ENCODE measurements around the gene ASIC3.
"Not testable (repeated sequence)": the region's sequence is repeated elsewhere in the genome, so short reads cannot be mapped to it uniquely, and the experiment has no call there.

Gene ASIC3

DNA sequence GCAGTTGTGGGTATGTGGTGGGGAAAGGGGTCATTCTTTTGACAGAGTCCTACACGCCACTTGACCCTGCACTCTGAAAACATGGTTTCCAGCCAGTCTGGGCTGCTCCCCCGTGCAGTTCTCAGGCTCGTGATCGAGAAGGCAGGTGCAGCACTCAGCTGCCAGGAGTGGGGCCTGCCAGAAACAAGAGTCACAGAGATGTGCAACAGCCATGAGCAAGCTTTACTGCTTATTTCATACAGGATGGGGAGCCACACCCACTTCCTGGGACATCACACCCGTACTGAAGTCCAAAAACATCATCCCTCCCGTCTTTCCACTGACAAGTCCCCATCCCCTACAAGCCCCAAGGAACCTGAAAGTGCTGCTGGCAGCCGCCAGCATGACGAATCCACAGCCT lies 33.4 kb upstream of the ASIC3 start:
- DNase-seq = no peak

DNA sequence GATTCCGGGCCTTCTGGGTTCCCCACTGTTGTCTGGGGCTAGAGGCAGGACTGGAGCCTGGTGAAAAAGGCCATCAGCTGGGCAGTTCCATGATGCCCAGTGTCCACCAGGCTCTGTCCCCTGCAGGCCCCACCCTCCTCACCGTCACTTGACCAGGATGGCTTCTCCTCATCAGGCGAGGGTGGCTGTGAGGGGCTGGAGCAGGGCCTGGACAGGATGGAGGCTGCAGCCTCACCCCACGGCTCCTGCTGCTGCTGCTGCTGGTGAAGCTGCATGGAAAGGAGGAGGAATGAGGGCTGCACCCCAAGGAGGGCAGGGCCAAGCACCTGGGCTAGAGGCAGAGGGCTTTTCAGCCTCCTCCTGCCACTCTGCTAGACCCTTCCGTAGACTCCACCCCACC lies 32.4 kb upstream of the ASIC3 start:
- no peak for DNase-seq

DNA sequence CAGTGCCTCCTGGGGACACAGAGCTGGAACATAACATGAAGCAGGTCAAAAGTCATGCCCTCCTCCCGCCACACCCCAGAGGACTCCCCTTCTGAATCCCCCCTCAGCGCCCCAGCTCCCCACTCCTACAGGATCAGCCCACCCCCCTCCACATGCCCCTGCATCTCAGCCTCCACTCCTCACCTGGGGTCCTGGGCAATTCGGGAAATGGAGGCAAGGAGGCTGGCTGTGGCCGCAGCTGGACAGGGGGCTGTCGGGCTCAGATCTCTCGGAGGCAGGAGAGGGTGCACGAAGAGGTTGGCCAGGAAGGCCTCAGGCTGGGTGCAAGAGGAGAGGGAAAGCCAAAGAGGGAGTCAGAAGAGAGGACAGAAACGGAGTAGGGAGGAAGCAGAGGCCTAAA lies 31.8 kb upstream of the ASIC3 start:
- no peak for DNase-seq

DNA sequence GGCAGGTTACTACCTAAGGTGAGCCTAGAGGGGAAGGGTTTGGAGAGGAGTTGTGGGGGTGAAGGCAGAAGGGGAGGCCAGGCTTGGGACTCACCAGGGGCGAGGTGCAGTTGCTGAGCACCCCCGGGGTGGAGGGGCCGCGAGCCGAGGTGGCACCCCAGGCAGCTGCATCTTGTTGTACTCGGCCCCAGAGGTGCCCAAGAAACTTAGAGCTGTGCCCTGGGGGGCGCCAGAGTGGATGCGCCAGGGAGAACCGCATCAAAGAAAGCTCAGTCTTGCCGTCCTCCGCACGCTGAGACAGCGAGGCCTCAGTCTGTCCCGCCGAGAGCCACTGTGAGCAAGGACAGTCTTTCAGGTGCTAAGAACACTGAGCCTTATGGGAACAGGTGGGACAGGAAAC lies 31.4 kb upstream of the ASIC3 start:
- no peak for DNase-seq

DNA sequence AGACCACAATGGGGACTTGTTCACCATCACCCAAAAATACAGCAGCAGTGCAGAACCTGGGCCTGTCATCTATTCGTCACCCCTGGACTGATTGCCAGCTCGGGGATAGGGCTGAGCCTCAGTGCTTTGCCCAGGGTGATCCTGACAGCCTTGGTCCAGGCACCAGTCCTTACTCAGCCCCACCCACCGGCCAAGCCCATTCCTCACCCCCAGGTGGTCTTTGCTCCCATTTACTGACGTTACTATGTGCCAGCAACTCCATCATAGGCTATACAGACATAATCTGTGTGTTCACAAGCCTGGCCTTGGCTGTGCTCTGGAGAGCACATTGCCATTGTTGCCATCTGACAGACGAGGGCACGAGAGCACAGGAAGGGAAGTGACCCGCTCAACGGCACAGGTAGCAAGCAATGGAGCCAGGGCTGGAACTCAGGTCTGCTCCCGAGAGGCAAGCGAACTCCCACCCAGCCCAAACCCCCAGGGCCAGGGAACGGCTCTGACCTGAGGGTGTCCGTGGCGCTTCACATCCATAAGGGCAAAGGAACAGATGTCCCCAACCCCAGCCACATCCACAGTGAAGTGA lies 30.9 kb upstream of the ASIC3 start:
- DNase-seq = no peak

DNA sequence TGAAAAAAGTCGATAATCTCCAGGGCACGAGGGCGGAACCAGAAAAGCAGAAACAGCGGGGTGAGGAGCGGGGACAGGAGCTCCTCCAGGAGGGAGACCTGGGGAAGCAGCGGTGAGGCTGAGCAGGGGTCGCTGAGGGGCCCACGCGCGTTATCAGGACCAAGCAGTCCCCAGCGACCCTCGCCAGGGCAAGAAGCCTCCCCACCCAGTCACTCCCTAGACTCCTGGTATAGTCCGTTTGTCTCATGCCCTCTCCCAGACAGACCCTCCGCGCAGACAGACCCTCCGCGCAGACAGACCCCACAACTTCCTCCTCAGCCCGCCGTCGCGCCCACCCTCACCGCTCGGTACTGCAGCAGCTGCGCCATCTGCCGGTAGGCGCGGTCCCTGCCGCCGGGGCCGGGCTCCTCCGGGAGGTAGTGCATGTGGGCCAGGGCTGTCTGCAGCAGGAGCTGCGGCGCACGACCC lies 30.3 kb upstream of the ASIC3 start:
- peak; percentile 85 for DNase-seq

DNA sequence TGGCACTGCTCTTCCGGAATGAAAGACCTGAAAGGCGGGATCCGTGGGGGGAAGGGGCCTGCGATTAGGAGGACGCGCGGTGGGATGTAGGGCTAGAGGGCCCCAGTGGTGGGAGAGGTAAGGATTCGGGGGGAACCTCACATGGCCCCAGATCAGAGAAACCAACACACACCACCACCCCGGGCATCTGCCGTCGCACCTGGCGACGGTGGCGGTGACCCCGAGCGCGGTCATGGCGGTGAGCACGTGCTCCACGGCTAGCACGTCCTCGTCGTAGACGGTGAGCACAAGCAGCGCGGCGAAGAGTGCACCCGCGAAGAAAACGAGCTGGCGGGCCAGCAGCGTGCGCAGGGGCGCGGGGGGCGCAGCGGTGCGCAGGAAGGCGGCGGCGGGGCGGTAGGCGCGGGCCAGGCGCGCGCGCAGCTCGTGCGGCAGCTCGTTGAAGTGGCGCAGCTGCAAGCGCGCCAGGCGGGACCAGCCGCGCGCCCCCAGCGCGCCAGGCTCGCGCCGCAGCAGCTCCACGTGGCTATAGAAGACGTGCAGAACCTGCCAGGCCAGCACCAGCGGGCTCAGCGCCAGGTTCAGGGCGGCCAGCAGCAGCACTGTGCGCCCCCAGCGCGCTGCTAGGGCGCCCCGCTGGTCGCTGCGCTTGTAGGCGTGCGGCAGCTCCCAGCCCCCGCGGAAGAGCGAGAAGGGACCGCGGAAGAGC lies 29.8 kb upstream of the ASIC3 start:
- DNase-seq = peak; percentile 48

DNA sequence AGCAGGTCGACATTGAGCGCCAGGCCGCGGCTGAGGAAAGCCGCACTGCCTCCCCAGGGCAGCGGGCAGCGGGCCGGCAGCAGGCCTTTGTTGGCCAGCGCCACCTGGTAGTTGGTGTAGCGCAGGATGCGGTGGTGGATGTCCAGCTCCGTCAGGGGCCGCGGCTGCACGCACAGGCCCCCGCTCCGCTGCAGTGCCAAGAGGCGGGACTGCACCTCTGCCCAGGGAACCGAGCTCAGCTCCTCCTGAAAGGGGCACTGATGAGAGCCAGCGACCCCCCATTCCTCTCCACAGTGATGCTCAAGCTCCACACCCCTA lies 29.2 kb upstream of the ASIC3 start:
- no peak for DNase-seq

DNA sequence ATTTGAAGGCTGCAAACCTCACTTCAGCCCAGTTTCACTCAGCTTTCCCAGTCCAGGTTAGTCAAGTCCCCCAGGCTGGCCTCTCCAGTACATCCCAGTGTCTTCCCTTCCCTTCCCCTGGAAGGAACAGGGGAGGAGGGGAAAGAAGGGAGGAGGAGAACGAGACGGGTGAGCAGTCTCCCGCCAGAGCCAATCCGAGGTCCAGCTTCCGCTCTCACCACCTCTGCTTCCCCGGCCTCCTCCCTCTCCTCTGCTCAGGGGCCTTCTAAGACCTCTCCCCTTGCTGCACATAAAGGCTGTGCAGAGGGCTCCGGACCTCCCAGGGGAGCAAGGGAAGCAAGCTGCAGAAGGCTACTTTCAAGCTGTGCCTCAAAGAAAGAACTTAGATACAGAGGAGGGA lies 28.1 kb upstream of the ASIC3 start:
- no peak for DNase-seq

DNA sequence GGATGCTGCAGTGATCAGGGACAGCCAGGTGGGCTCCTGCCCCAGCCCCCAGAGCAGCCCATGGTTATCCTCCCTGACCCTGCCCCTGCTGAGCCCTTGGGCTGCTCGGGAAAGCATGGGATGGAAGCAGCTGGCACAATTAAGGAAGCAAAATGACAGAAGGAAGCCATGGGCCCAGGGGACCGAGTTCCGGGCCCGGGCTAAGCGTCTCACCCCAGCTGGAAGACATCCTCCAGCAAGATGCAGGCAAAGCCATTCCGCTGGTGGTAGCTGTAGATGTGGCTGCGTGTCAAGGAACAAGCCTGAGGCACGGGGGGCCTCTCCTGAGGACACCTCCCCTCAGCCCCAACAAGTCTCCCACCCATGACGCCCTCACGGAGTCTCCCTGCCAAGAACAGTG lies 25.1 kb upstream of the ASIC3 start:
- DNase-seq = no peak

DNA sequence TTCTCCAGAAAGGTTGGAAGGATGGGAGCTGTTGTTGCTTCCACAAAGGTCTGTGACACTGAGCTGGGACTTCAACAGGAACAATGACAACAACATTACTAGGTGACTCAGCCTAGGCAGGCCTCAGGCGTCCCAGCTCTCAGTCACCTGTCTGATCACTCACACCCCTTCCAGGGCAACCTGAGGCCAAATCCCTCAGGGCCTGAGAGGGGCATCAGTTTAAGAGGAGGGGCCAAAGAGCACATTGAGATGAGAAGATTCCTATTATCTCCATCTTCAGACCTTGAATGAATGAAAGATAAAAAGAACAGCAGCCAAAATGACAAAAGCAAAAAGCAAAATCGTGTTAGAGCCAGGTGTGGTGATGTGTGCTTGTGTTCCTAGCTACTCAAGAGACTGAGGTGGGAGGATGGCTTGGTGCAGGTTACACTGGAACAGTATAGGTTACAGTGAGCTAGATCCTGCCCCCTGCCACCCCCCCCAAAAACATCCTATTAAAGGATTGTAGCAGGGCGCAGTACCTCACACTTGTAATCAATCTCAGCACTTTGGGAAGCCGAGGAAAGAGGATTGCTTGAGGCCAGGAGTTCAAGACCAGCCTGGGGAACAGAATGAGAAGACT lies 23.8 kb upstream of the ASIC3 start, which contains the start of gene ATG9B:
Gene ATG9B, minus strand, starts transcription at position 60 of the 622 bp plus-strand sequence. CDS start 71 bp downstream, outside the sequence.
- DNase-seq = no peak

DNA sequence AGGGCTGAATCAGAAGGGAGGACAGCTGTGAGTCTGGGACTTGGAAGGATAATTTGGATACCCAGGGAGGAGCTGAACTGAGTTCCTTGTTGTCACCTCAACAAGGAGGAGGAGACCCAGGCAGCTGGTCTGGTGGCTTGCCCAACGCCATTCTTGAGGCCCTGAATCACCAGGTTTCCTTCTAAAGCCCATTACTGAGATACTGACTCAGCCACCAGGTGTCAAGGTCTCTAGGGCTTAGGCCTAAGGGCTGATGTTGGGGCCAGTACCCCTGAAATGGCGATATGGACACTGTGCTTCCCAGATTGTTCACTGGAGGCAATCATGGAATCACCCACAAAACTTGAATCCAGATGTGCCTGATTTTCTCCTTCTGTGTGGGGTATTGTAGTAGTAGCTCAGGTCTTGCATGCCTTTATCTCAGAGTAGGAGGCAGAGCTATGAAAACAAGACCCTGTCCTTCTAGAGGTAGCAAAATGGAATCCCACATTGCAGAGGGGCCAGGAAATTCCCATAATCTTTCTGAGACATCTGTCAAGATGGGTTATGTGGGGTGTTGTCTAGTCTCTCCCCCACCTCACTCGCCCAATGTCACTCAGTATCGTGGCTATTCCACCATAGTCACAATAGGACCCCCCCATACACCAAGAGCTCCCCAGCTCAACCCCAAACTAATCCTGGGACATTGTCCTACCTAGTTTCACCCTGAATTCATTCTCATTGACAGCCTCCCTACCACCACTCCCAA lies 22.2 kb upstream of the ASIC3 start:
- DNase-seq = no peak

DNA sequence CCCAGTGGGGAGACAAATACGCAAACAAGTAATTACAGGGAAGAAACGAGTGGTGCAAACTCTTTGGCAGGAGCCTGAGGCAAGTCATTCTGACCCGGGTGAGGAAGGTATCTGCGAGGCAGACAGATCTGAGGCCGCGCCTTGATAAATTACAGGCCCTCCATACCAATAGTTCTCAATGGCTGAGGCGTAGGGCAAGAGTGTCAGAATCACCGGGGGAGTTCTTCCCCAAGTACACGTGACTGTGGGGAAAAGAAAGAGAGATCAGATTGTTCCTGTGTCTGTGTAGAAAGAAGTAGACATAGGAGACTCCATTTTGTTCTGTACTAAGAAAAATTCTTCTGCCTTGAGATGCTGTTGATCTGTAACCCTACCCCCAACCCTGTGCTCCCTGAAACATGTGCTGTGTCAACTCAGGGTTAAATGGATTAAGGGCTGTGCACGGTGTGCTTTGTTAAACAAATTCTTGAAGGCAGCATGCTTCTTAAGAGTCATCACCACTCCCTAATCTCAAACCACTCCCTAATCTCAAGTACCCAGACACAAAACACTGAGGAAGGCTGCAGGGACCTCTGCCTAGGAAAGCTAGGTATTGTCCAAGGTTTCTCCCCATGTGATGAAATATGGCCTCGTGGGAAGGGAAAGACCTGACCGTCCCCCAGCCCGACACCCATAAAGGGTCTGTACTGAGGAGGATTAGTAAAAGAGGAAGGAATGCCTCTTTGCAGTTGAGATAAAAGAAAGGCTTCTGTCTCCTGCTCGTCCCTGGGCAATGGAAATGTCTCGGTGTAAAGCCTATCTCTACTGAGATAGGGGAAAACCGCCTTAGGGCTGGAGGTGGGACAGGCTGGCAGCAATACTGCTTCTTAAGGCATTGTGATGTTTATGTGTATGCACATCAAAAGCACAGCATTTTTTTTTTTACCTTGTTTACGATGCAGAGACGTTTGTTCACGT lies 21.3 kb upstream of the ASIC3 start:
- DNase-seq = not testable (repeated sequence)

DNA sequence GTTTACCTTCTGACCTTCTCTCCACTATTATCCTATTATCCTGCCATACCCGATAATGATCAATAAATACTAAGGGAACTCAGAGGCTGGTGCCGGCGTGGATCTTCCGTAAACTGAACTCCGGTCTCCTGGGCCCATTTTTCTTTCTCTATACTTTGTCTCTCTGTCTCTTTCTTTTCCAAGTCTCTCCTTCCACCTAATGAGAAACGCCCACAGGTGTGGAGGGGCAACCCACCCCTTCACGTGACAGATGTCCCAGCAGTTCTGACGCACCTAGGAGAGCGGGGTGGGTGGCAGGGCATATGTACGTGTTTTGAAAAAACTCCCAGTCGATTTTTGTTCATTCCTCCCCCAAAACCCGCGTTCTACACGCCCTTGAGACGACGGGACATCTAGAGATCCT lies 20.6 kb upstream of the ASIC3 start:
- DNase-seq = not testable (repeated sequence)

DNA sequence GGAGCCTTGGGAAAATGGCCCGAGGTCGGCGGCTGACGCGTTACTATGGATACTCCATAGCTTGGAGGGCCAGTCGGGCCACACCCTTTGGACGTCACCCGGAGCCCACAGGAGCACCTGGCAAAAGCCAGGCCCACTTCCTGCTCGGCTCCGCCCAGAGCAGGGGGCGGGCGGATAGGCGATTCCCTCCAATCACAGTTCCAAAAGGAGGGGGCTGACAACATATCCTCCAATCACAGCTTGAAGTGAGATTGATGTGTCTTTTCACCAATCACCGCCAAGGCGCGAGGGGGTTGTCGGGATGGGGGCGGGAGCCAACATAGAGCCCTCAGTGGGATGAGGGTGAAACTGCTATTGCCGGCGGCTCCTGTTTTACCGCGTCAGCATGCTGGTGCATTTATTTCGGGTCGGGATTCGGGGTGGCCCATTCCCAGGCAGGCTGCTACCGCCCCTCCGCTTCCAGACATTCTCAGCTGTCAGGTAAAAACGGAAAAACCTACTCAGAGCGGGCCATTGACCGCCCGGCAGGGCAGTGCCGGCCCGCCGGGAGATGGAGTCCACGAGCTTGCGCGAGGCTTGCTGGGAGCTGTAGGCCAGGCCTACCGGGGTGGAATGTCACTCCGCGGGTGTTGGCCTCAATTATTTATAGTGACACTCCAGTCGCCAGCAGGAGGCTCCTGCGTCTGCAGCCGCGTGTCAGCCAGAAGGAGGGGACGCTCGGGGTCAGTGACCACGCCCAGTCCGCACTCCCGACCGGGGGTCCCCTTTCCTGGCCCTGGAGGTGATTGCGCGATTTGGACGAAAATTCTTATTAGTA lies 20.0 kb upstream of the ASIC3 start, which contains the start of gene ABCB8:
Gene ABCB8, plus strand, starts transcription at position 320 of the 817 bp plus-strand sequence. Its CDS starts 66 bp downstream, at position 386.
- DNase-seq = peak; percentile 98

DNA sequence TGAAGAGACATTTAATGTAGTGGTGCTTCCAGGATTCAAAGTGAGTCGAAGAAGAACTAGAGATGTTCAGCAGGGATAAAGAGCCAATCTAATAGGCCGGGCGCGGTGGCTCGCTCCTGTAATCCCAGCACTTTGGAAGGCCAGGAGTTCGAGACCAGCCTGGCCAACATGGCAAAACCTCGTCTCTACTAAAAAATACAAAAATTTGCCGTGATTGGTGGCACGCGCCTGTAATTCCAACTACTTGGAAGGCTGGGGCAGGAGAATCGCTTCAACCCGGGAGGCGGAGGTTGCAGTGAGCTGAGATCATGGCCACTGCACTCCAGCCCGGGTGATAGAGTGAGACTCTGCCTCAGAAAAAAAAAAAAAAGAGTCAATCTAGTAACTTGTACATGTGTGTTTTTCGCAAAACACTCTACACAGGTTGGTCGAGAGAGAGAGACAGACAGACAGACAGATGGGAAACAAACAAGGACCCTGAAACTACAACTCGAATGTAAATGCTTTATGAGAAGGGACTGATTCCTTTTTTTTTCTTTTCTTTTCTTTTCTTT lies 19.3 kb upstream of the ASIC3 start:
- DNase-seq = no peak

DNA sequence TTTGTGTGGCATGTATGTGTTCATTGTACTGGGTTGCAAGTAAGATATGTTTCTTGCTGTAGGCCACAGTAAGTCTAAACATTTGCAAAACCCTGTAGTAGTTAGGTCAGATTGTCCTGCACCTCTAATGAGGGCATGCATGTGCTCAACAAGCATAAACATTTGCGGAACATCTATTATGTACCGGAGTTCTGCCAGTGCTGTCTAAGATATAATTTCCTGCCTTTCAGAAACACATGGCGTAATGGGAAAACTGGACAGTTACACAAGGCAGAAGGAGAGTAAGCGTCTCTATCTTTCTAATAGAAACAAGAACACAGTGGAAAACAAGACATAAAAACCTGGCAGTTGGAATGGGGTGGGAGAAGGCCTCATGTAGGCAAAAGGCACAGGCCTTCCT lies 17.3 kb upstream of the ASIC3 start:
- no peak for DNase-seq

DNA sequence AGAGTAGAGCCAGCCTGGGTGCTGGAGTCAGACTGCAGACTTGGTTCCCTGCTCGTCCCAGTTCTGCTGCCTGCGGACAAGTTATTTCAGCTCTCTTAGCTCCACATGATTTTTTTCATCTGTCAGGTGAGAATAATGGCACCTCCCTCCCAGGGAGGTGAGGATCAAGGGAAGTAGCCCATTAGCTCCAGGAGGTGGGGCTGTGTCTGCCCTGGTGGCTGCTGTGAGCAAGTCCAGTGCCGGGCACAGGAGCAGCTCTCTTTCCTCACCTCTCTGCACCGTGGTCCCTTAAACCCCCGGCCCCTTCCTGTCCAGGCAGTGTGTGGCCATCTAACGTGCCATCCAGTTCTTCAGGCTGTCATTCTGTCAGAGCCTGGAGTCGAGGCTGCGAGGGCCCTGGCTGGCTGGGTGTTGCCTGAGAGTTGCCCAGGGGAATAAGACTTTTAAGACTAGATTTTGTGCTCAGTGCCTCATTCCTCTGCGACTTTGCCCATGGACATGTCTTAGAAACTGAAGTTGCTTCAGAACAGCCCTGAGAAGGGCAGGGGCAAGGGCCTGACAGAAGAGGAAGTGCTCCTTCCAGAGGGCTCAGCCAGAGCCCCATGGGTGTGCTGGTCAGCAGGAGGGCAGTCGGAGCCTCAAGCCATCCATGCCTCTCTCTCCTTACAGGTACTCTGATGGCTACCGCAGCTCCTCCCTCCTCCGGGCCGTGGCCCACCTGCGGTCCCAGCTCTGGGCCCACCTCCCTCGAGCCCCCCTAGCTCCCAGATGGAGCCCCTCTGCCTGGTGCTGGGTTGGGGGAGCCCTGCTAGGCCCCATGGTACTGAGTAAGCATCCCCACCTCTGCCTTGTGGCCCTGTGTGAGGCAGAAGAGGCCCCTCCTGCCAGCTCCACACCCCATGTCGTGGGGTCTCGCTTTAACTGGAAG lies 15.1 kb upstream of the ASIC3 start:
- no peak for DNase-seq

DNA sequence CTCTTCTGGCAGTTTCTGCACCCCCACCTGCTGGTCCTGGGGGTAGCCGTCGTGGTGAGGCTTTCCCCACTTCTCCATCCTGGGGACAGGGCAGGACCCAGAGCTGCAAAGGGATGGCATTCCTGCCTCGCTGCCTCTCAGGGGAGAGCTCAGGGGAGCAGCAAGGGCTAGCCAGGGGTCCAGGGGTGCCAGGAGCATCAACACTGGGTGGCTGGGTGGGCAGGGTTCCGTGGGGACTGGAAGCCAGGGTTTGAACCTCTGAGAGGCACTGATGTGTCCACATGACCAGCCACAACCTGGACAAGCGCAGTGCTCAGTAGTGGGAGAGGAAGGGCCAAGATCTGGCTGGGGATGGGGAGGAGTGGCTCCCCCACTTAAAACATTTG lies 14.5 kb upstream of the ASIC3 start:
- no peak for DNase-seq

Data from activated naive CD4-positive, alpha-beta T cell treated with Interleukin-2 at 50 U/mL for 16 hours (primary cell).